ENCODE data around the gene CPZ.

CPZ gene

DNA sequence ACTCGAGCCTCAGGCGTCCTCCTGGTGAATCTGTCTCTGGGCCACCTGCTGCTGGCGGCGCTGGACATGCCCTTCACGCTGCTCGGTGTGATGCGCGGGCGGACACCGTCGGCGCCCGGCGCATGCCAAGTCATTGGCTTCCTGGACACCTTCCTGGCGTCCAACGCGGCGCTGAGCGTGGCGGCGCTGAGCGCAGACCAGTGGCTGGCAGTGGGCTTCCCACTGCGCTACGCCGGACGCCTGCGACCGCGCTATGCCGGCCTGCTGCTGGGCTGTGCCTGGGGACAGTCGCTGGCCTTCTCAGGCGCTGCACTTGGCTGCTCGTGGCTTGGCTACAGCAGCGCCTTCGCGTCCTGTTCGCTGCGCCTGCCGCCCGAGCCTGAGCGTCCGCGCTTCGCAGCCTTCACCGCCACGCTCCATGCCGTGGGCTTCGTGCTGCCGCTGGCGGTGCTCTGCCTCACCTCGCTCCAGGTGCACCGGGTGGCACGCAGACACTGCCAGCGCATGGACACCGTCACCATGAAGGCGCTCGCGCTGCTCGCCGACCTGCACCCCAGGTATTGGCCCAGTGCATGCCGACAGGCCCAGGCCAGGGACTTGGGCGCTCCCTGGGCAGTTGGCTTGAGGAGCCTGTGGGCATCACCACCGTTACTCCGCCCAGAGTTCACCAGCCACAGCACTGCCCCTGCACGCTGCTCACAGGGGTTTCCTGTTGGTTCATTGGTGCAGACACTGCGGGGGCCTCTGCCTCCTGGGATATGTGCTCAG lies 11.3 kb upstream of the CPZ start:
- no peak overlapping the region for H3K4me3 ChIP-seq (ENCODE audit: low read depth, low read length)
- TF ChIP-seq, protein P1, sequence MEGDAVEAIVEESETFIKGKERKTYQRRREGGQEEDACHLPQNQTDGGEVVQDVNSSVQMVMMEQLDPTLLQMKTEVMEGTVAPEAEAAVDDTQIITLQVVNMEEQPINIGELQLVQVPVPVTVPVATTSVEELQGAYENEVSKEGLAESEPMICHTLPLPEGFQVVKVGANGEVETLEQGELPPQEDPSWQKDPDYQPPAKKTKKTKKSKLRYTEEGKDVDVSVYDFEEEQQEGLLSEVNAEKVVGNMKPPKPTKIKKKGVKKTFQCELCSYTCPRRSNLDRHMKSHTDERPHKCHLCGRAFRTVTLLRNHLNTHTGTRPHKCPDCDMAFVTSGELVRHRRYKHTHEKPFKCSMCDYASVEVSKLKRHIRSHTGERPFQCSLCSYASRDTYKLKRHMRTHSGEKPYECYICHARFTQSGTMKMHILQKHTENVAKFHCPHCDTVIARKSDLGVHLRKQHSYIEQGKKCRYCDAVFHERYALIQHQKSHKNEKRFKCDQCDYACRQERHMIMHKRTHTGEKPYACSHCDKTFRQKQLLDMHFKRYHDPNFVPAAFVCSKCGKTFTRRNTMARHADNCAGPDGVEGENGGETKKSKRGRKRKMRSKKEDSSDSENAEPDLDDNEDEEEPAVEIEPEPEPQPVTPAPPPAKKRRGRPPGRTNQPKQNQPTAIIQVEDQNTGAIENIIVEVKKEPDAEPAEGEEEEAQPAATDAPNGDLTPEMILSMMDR (IDR thresholded peaks at IDR 0.05; ENCODE audit: low read depth, low read length) = no peak
- H3K4me1 ChIP-seq = peaks cover 3% of the 10 kb centered on the region; the same call in 1 of the 2 replicates
- H3K36me3 ChIP-seq = no peaks in the 10 kb centered on the region
- DNase-seq = no peak
- peaks cover 20% of the 10 kb centered on the region for H3K27me3 ChIP-seq
- H3K9me3 ChIP-seq = no peaks in the 10 kb centered on the region

DNA sequence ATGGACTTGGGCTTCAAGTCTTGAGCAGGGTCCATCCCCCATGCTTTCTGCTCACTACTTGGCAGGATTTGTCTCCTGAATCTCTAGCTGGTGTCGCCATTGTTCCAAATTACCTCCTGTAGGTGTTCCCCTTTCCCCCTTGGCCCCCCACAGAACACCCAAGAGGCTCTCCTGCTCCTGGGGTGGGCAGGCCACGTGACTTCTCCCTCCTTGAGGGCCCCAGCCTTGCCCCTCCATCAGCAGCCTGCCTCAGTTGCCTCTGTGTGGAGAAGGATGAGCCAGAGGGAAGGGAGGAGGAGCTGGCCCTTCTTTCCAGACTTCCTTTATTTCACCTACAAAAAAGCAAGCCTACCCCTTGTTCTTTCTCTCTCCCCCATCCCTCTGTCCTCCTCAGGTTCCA lies 10.5 kb upstream of the CPZ start:
- no peak for DNase-seq
- Histone ChIP-seq H3K4me1 (peaks cover 3% of the 10 kb centered on the region; the same call in 1 of the 2 replicates), H3K9me3 (no peaks in the 10 kb centered on the region), H3K36me3 (no peaks in the 10 kb centered on the region), H3K4me3 (ENCODE audit: low read depth, low read length) (no peak overlapping the region), H3K27me3 (peaks cover 20% of the 10 kb centered on the region)
- TF ChIP-seq, protein P1 (IDR thresholded peaks at IDR 0.05; ENCODE audit: low read depth, low read length) = no peak

DNA sequence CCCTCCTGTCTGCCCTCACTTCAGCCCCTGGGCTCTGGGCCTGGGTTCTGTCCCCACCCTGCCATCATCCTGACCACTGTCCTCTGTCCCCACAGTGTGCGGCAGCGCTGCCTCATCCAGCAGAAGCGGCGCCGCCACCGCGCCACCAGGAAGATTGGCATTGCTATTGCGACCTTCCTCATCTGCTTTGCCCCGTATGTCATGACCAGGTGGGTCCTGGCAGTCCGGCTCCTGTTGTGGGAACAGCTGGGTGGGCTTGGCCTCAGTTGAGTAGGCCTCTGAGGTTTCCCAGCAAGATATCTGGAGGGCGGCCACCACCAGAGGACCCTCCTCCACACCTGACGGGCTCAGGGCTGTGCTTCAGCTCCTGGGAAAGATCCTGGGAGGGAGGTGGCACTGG lies 10.1 kb upstream of the CPZ start:
- Histone ChIP-seq H3K4me3 (ENCODE audit: low read depth, low read length) (no peak overlapping the region), H3K9me3 (no peaks in the 10 kb centered on the region), H3K27me3 (peaks cover 20% of the 10 kb centered on the region), H3K36me3 (no peaks in the 10 kb centered on the region), H3K4me1 (peaks cover 3% of the 10 kb centered on the region; the same call in 1 of the 2 replicates)
- TF ChIP-seq, protein P1 (IDR thresholded peaks at IDR 0.05; ENCODE audit: low read depth, low read length) = no peak
- no peak for DNase-seq

DNA sequence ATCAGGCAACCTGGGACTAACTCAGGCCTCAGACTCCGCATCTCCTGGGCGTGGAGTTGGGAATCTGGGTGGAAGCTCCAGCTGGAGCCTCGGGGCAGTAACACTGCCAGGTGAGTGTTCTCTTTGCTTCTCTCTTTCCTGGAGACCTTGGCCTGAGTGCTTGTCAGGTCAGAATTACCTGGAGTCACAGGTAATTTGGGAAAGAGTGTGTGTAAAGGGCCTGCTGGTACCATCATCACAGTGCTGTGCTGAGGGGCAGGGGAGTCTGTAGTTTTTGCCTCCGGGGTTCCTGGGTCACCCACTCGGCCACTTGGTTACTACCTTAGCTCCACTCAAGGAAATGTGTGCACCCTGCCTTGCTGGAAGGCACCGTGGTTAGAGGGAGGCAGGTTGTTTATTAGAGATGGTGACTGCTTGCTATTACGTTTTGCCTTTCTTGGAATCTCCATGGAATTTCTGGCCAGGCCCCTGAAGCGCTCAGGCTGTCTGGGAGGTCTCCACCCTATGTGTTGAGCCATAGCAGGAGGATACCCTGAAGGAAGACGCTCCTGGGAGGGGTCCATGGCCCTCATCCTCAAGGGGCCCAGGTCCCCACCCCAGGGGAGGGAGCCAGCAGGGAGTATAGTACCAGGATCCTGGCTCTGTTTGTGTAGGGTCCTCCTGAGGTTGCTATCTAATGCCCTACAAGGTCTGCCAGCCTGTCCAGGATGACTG lies 9.5 kb upstream of the CPZ start:
- no peak for DNase-seq
- no peaks in the 10 kb centered on the region for H3K9me3 ChIP-seq
- peaks cover 20% of the 10 kb centered on the region for H3K27me3 ChIP-seq
- peaks cover 3% of the 10 kb centered on the region; the same call in 1 of the 2 replicates for H3K4me1 ChIP-seq
- TF ChIP-seq, protein P1 (IDR thresholded peaks at IDR 0.05; ENCODE audit: low read depth, low read length) = no peak
- no peaks in the 10 kb centered on the region for H3K36me3 ChIP-seq
- no peak overlapping the region for H3K4me3 ChIP-seq (ENCODE audit: low read depth, low read length)

DNA sequence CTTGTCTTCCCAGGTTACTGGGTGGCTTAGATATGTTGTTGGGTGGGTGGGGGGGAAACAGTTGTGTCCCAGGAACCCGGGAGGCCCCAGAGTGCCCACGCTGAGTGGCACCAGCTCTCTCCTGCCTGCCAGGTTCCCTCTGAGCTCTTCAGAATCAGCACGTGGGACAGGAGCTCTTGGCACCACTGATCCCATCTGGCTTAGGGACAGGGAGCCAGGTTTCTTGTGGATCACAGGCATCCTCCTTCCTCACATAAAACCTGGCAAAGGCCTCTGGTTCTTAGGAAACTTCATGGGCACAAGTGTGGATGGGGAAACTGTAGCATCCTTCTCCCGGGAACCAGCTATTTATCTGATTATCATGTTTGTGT lies 8.9 kb upstream of the CPZ start:
- TF ChIP-seq, protein P1 (IDR thresholded peaks at IDR 0.05; ENCODE audit: low read depth, low read length) = no peak
- H3K4me3 ChIP-seq (ENCODE audit: low read depth, low read length) = no peak overlapping the region
- DNase-seq = no peak
- peaks cover 20% of the 10 kb centered on the region for H3K27me3 ChIP-seq
- H3K9me3 ChIP-seq = no peaks in the 10 kb centered on the region
- H3K36me3 ChIP-seq = no peaks in the 10 kb centered on the region
- peaks cover 3% of the 10 kb centered on the region; the same call in 1 of the 2 replicates for H3K4me1 ChIP-seq

DNA sequence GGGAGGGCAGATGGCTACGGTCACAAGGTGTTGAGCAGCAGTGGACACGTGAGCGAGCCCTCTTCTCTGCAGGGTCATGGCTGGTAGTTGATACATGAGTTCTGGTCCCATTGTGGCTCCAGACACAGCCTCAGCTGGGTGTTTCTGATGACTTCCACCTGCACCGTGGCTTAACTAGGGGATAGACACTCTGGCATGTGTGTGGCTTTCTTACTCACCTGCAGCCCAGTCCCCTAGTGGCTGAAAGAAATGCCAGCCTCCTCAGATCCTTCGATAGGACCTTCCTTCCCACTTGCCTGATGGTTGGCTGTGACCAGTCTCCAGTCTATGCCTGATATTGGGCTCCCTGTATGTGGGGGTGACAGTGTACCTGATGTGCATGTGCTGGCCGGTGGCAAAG lies 7.4 kb upstream of the CPZ start:
- no peaks in the 10 kb centered on the region for H3K36me3 ChIP-seq
- H3K4me1 ChIP-seq = peaks cover 3% of the 10 kb centered on the region; the same call in 1 of the 2 replicates
- H3K27me3 ChIP-seq = peaks cover 20% of the 10 kb centered on the region
- no peaks in the 10 kb centered on the region for H3K9me3 ChIP-seq
- no peak for DNase-seq
- TF ChIP-seq, protein P1 (IDR thresholded peaks at IDR 0.05; ENCODE audit: low read depth, low read length) = peak; percentile 43
- no peak overlapping the region for H3K4me3 ChIP-seq (ENCODE audit: low read depth, low read length)

Measured in BE2C (cell line).